ENCODE results near the gene EXOC6B. TPM values are rescaled to one million over a fixed set of nuclear protein-coding genes. Genes with fewer than 3 reads are reported as not detected.

Gene EXOC6B
- total RNA-seq, 1 donor from 2014 or later, result 45.6 TPM

GRCh38 chr2:72132981-72133720 is 692.7 kb downstream of the EXOC6B start:
- Mint-ChIP-seq H3K4me1 (ENCODE audit: unreplicated experiment) (no peaks in the 10 kb centered on the region), H3K9me3 (ENCODE audit: unreplicated experiment) (no peaks in the 10 kb centered on the region), H3K4me3 (ENCODE audit: unreplicated experiment) (no peak overlapping the region), H3K36me3 (ENCODE audit: low read depth, unreplicated experiment) (no peaks in the 10 kb centered on the region), H3K27ac (ENCODE audit: unreplicated experiment) (no peak overlapping the region), H3K27me3 (ENCODE audit: unreplicated experiment) (peaks cover 6% of the 10 kb centered on the region)
- DNase-seq (ENCODE audit: low spot score), result no peak
- TF ChIP-seq, protein P1, sequence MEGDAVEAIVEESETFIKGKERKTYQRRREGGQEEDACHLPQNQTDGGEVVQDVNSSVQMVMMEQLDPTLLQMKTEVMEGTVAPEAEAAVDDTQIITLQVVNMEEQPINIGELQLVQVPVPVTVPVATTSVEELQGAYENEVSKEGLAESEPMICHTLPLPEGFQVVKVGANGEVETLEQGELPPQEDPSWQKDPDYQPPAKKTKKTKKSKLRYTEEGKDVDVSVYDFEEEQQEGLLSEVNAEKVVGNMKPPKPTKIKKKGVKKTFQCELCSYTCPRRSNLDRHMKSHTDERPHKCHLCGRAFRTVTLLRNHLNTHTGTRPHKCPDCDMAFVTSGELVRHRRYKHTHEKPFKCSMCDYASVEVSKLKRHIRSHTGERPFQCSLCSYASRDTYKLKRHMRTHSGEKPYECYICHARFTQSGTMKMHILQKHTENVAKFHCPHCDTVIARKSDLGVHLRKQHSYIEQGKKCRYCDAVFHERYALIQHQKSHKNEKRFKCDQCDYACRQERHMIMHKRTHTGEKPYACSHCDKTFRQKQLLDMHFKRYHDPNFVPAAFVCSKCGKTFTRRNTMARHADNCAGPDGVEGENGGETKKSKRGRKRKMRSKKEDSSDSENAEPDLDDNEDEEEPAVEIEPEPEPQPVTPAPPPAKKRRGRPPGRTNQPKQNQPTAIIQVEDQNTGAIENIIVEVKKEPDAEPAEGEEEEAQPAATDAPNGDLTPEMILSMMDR (IDR thresholded peaks at IDR 0.05; ENCODE audit: unreplicated experiment), result no peak

DNA sequence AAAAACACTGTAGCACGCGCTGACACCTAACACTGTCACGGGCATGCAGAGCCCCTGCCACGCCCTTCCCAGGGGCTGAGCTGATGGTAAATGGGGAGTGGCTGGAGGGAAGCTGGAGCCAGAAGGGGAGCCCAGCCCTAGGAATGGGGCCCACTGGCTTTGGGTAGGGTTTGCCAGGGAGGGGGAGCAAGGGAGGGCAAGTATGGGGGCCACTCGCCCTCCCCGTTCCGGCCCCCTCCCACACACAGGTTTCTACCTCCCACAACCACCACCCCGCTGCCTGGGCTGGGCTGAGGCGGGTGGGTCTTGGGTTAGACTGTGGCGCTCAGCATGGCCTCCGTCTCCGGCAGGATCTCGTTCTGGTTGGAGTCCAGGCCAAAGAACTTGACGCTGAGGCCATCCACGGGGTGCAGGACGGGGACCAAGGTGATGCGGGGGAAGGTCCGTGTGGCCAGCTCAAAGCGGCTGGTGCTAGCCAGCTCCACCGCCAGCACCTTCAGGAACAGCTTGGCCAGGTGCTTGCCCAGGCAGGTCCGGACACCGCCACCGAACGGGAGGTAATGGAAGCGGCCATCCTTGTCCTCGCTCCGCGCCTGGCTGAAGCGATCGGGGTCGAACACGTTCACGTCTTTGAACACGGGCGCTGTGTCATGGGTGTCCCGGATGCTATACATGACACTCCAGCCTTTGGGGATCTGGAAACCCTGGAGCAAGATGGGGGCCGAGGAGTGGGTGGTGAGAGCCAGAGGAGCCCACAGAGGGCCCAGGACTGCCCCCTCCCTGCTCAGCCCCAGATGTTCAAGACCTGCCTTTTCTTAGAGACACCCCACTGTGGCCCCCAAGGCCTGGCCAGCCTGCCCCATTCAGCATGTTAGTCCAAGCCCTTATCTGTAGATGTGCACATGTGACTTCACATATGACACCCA is 693.7 kb downstream of the EXOC6B start:
- H3K27me3 Mint-ChIP-seq (ENCODE audit: unreplicated experiment), result peaks cover 6% of the 10 kb centered on the region
- H3K4me3 Mint-ChIP-seq (ENCODE audit: unreplicated experiment), result no peak overlapping the region
- no peak overlapping the region for H3K27ac Mint-ChIP-seq (ENCODE audit: unreplicated experiment)

GRCh38 chr2:72131371-72131891 is 694.4 kb downstream of the EXOC6B start:
- Mint-ChIP-seq H3K4me3 (ENCODE audit: unreplicated experiment) (no peak overlapping the region), H3K36me3 (ENCODE audit: low read depth, unreplicated experiment) (no peaks in the 10 kb centered on the region), H3K27ac (ENCODE audit: unreplicated experiment) (no peak overlapping the region), H3K9me3 (ENCODE audit: unreplicated experiment) (no peaks in the 10 kb centered on the region), H3K4me1 (ENCODE audit: unreplicated experiment) (no peaks in the 10 kb centered on the region), H3K27me3 (ENCODE audit: unreplicated experiment) (peaks cover 6% of the 10 kb centered on the region)
- peak; percentile 2 for DNase-seq (ENCODE audit: low spot score)
- TF ChIP-seq, protein P1 (IDR thresholded peaks at IDR 0.05; ENCODE audit: unreplicated experiment), result no peak

More for the DNA sequence above, 693.7 kb downstream of the EXOC6B start:
- TF ChIP-seq, protein P1 (IDR thresholded peaks at IDR 0.05; ENCODE audit: unreplicated experiment), result no peak
- H3K4me1 Mint-ChIP-seq (ENCODE audit: unreplicated experiment), result no peaks in the 10 kb centered on the region
- no peak for DNase-seq (ENCODE audit: low spot score)
- H3K9me3 Mint-ChIP-seq (ENCODE audit: unreplicated experiment), result no peaks in the 10 kb centered on the region
- no peaks in the 10 kb centered on the region for H3K36me3 Mint-ChIP-seq (ENCODE audit: low read depth, unreplicated experiment)

DNA sequence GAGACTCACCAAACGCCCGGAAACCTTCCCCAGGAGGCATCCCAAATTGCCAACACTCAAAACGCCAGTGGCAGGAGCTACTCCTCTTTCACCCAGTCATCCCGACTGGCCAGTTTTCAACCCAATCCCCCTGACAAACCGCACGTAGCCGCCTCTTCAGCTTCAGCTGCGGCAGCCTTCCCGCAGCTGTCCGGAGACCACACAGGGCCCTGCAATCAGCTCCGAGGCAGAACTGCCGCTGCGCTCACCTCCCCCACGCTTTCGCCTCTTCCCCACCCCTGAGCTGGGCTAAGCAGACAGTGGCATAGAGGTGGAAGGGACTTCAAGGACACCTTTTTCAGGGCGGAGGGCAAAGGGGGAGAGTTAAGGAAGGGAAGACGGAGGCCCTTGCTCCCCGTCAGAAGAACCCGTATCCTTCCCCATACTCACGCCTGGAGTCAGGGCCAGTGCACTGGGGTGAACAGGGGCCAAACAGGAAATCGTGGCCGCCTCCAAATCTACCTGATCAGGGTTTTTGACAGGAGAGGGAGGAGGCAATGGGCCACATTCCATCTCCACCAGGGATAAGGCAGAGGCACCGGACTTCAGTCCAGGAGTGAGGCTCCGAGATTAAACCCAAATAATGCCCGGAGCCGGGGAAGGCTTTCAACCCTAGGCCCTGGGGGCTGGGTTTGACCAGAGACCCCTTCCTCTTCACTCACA is 695.0 kb downstream of the EXOC6B start:
- no peak for DNase-seq (ENCODE audit: low spot score)
- H3K4me3 Mint-ChIP-seq (ENCODE audit: unreplicated experiment), result no peak overlapping the region
- no peak overlapping the region for H3K27ac Mint-ChIP-seq (ENCODE audit: unreplicated experiment)
- no peaks in the 10 kb centered on the region for H3K4me1 Mint-ChIP-seq (ENCODE audit: unreplicated experiment)
- TF ChIP-seq, protein P1 (IDR thresholded peaks at IDR 0.05; ENCODE audit: unreplicated experiment), result no peak
- no peaks in the 10 kb centered on the region for H3K9me3 Mint-ChIP-seq (ENCODE audit: unreplicated experiment)
- peaks cover 11% of the 10 kb centered on the region for H3K27me3 Mint-ChIP-seq (ENCODE audit: unreplicated experiment)
- H3K36me3 Mint-ChIP-seq (ENCODE audit: low read depth, unreplicated experiment), result no peaks in the 10 kb centered on the region
